Smooth muscle cell (in vitro differentiated cells): Measurements from ENCODE around the gene GTF2F2. TPM values are rescaled to one million over a fixed set of nuclear protein-coding genes. Genes with fewer than 3 reads are reported as not detected.

Experiments
- DNase-seq: peaks from one replicate; lab custom pipeline; 2025; ENCODE audit not compliant: unreplicated experiment; lab: John Stamatoyannopoulos, UW
- H2AFZ ChIP-seq: fragments of 200-600 bp; sonication (generic); 2 replicates; pipeline ENCODE4 v1.6.0; 2016; ENCODE audit warnings: antibody characterized with exemption, low read depth, mild to moderate bottlenecking
- H3F3A ChIP-seq: fragments of 200-600 bp; sonication (generic); 2 replicates; pipeline ENCODE4 v1.6.0; 2017; ENCODE audit warnings: antibody characterized with exemption, low read depth
- H3K27ac ChIP-seq: fragments of 200-600 bp; sonication (generic); 2 replicates; pipeline ENCODE4 v1.5.1; 2016; ENCODE audit warnings: low read depth, mild to moderate bottlenecking
- H3K27me3 ChIP-seq: fragments of 200-600 bp; sonication (generic); 2 replicates; pipeline ENCODE4 v1.6.1; 2016; ENCODE audit warnings: low read depth, mild to moderate bottlenecking
- H3K36me3 ChIP-seq: fragments of 200-600 bp; sonication (generic); 2 replicates; pipeline ENCODE4 v1.5.1; 2016; ENCODE audit warnings: low read depth
- H3K4me1 ChIP-seq: fragments of 200-600 bp; sonication (generic); 2 replicates; pipeline ENCODE4 v1.5.1; 2016; ENCODE audit warnings: low read depth
- H3K4me2 ChIP-seq: fragments of 200-600 bp; sonication (generic); 2 replicates; pipeline ENCODE4 v1.6.0; 2016; ENCODE audit warnings: mild to moderate bottlenecking
- H3K4me3 ChIP-seq: fragments of 200-600 bp; sonication (generic); 2 replicates; pipeline ENCODE4 v1.5.1; 2016; ENCODE audit warnings: mild to moderate bottlenecking
- H3K79me2 ChIP-seq: fragments of 200-600 bp; sonication (generic); 2 replicates; pipeline ENCODE4 v1.6.0; 2016; ENCODE audit warnings: low read depth, mild to moderate bottlenecking
- H3K9ac ChIP-seq: fragments of 200-600 bp; sonication (generic); 2 replicates; pipeline ENCODE4 v1.6.0; 2016; ENCODE audit warnings: low read depth
- H3K9me3 ChIP-seq: fragments of 200-600 bp; sonication (generic); replicated peaks from 2 replicates; pipeline ENCODE4 v1.5.1; 2016; ENCODE audit warnings: low read depth
- H4K20me1 ChIP-seq: fragments of 200-600 bp; sonication (generic); 2 replicates; pipeline ENCODE4 v1.6.0; 2016; ENCODE audit warnings: low read depth
- WGBS: methylation state at CpG from one replicate; pipeline ENCODE4 v1.1.7; 2016; ENCODE audit warnings: low lambda C conversion rate; 5-methylcytosine and 5-hydroxymethylcytosine counted together
- polyA plus RNA-seq: library from polyadenylated mRNA; unstranded; fragments of >200 nt; fragmentation: Nextera tagmentation; extraction: Ambion mirVana; gene quantifications from 2 replicates; pipeline ENCODE4 v1.2.1, GENCODE V29; 2016
- total RNA-seq: library from RNA; depleted of rRNA; stranded (reverse); fragments of >200 nt; gene quantifications from 2 replicates; pipeline ENCODE4 v1.2.3, GENCODE V29; 2014
- TF ChIP-seq, protein P1 (sequence below): fragments of 200-600 bp; sonication (generic); IDR thresholded peaks from 2 replicates; pipeline ENCODE4 v1.5.1; 2017; ENCODE audit warnings: borderline replicate concordance, mild to moderate bottlenecking, antibody characterized with exemption; ENCODE audit not compliant: insufficient read depth, poor library complexity, severe bottlenecking

The GTF2F2 gene
- total and polyA plus RNA-seq, 2 experiments from 2014 or later: 11.2 to 28.1 TPM

DNA sequence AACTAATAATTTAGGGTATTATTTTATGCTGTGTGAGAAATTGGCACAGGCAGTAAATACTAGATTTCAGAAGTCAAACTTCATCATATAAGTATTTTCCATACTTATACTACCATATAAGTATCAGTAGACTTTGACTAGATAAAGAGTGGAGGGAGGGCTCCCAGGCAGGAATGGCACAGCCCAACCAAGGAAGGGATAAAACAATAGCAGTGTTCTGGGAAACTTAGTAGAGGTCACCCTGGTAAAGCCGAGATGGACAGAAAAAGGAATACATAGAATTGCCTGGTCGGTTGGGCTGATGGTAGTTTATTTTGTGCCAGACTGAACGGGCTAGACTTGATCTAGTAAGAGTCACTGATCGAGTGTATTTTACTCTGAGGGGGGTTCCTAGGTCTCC lies 100.1 kb downstream of the GTF2F2 start:
- no peak overlapping the region for H3K27ac ChIP-seq
- WGBS: 96% methylated on average over 4 of the region's 4 CpGs
- no peak overlapping the region for H3K4me3 ChIP-seq
- no peaks in the 10 kb centered on the region for H4K20me1 ChIP-seq
- no peaks in the 10 kb centered on the region for H3K27me3 ChIP-seq
- no peaks in the 10 kb centered on the region for H3K36me3 ChIP-seq
- H2AFZ ChIP-seq: no peak overlapping the region
- no peaks in the 10 kb centered on the region for H3K9me3 ChIP-seq
- TF ChIP-seq, protein P1, sequence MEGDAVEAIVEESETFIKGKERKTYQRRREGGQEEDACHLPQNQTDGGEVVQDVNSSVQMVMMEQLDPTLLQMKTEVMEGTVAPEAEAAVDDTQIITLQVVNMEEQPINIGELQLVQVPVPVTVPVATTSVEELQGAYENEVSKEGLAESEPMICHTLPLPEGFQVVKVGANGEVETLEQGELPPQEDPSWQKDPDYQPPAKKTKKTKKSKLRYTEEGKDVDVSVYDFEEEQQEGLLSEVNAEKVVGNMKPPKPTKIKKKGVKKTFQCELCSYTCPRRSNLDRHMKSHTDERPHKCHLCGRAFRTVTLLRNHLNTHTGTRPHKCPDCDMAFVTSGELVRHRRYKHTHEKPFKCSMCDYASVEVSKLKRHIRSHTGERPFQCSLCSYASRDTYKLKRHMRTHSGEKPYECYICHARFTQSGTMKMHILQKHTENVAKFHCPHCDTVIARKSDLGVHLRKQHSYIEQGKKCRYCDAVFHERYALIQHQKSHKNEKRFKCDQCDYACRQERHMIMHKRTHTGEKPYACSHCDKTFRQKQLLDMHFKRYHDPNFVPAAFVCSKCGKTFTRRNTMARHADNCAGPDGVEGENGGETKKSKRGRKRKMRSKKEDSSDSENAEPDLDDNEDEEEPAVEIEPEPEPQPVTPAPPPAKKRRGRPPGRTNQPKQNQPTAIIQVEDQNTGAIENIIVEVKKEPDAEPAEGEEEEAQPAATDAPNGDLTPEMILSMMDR: no peak
- no peak overlapping the region for H3K9ac ChIP-seq
- H3K4me1 ChIP-seq: peaks cover 15% of the 10 kb centered on the region
- no peak for DNase-seq
- H3K79me2 ChIP-seq: no peaks in the 10 kb centered on the region
- no peak overlapping the region for H3K4me2 ChIP-seq
- H3F3A ChIP-seq: no peaks in the 10 kb centered on the region

DNA sequence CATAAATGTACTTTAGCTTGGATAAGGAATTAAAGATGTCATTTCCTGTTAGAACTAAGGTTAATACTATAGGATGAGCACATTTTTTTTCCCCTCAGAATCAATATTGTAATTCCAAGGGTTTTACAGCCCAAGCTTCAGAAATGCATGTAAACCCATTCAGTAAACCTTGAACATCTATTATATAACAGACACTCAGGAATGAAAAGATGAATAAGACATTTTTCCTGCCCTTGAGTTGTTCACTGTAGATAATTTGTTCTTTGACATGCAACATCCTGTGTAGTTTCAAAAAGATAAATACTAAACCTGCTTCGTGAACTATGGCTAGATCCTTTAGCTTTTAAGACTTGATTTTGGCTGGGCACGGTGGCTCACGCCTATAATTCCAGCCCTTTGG lies 102.2 kb downstream of the GTF2F2 start:
- Histone ChIP-seq H3K9ac (no peak overlapping the region), H3K27me3 (no peaks in the 10 kb centered on the region), H3K4me2 (no peak overlapping the region), H3K79me2 (no peaks in the 10 kb centered on the region), H4K20me1 (peaks cover 2% of the 10 kb centered on the region), H3K27ac (no peak overlapping the region), H3K4me3 (no peak overlapping the region), H3K4me1 (peaks cover 13% of the 10 kb centered on the region), H2AFZ (no peak overlapping the region), H3K9me3 (no peaks in the 10 kb centered on the region), H3K36me3 (no peaks in the 10 kb centered on the region), H3F3A (no peaks in the 10 kb centered on the region)
- TF ChIP-seq, protein P1: no peak
- DNase-seq: no peak
- 93% methylated on average over 3 of the region's 3 CpGs for WGBS

DNA sequence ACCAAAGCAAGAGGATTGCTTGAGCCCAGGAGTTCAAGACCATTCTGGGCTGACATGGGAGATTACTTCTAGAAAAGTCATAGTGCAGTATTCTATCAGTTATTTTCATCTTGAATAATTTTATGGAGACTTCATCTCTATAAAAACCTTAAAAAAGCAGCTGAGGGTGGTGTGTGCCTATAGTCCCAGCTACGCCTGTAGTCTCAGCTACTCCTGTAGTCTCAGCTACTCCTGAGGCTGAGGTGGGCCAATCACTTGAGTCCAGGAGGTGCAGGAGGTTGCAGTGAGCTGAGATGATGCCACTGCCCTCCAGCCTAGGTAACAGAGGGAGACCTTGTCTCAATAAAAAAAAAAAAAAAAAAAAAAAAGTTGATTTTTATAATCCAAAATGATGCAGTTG lies 102.6 kb downstream of the GTF2F2 start:
- Histone ChIP-seq H3K4me3 (no peak overlapping the region), H3K9me3 (no peaks in the 10 kb centered on the region), H3K4me2 (no peak overlapping the region), H3K27ac (no peak overlapping the region), H4K20me1 (peaks cover 2% of the 10 kb centered on the region), H2AFZ (no peak overlapping the region), H3K36me3 (no peaks in the 10 kb centered on the region), H3K27me3 (no peaks in the 10 kb centered on the region), H3K4me1 (peaks cover 9% of the 10 kb centered on the region), H3K9ac (no peak overlapping the region), H3F3A (no peaks in the 10 kb centered on the region), H3K79me2 (no peaks in the 10 kb centered on the region)
- TF ChIP-seq, protein P1: no peak
- DNase-seq: no peak
- WGBS: 95% methylated on average over 1 of the region's 1 CpG

DNA sequence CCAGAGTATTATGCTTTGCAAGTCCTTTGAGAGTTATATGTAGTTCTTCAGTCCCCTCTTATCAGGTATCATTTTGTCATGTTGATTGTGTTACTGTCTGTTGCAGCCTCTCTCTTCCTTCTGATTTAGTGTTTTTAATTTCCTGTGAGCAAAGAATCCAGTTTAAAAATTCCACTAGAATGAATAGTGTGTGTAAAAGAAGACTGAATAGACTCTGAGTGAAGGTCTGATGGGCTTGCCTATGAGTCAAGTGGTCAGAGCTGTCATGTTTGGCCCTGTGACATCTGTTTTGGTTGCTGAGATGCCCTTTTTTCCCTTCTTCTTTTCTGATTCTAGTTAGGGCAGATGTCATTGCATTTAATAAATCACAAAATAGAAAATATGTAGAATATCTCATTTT lies 103.9 kb downstream of the GTF2F2 start:
- no peaks in the 10 kb centered on the region for H3F3A ChIP-seq
- no peak overlapping the region for H3K4me3 ChIP-seq
- no peak overlapping the region for H2AFZ ChIP-seq
- DNase-seq: no peak
- no peaks in the 10 kb centered on the region for H3K9me3 ChIP-seq
- no peaks in the 10 kb centered on the region for H3K27me3 ChIP-seq
- H3K9ac ChIP-seq: no peak overlapping the region
- no peak overlapping the region for H3K4me2 ChIP-seq
- no peaks in the 10 kb centered on the region for H3K36me3 ChIP-seq
- H3K79me2 ChIP-seq: no peaks in the 10 kb centered on the region
- TF ChIP-seq, protein P1: no peak
- H4K20me1 ChIP-seq: peaks cover 2% of the 10 kb centered on the region
- no peaks in the 10 kb centered on the region for H3K4me1 ChIP-seq
- H3K27ac ChIP-seq: no peak overlapping the region
